ENCODE data around the gene MICAL3. TPM values are rescaled to one million over a fixed set of nuclear protein-coding genes. Genes with fewer than 3 reads are reported as not detected.

Gene MICAL3
- polyA plus RNA-seq, 4 donors: 3.2 to 31.4 (median 10.0) TPM

- no peak for FAIRE-seq
- Histone ChIP-seq H3K4me1 (ENCODE audit: control insufficient read depth in 3 of 3, insufficient read depth in 2 of 3, low read depth in 1 of 3, low read length in 2 of 3) (peaks cover 0 to 16% (median 4%) of the 10 kb centered on the region in 3 donors), H3K27ac (ENCODE audit: low read depth in 1 of 3, low read length in 2 of 3) (no peak overlapping the region), H3K4me3 (ENCODE audit: low read depth in 1 of 3, low read length in 3 of 3) (no peak overlapping the region), H3K9me3 (ENCODE audit: control insufficient read depth in 2 of 2, insufficient read depth in 1 of 2, low read depth in 1 of 2, low read length in 1 of 2) (no peaks in the 10 kb centered on the region), H3K36me3 (ENCODE audit: control insufficient read depth in 3 of 3, insufficient read depth in 2 of 3, low read depth in 1 of 3, low read length in 3 of 3) (peaks cover 0 to 47% (median 0%) of the 10 kb centered on the region in 3 donors), H3K27me3 (ENCODE audit: control insufficient read depth in 3 of 3, insufficient read depth in 3 of 3, low read length in 3 of 3) (no peaks in the 10 kb centered on the region)
- WGBS, 3 donors: 75 to 85% (median 77%) methylated on average over 6 of the region's 6 CpGs
- DNase-seq: no peak
These were observed 171.3 kb downstream of the MICAL3 start for GRCh38 chr22:17853073-17853472.

GRCh38 chr22:17851759-17852158, 172.6 kb downstream of the MICAL3 start:
- WGBS, 3 donors: 90 to 94% (median 90%) methylated on average over 14 of the region's 14 CpGs
- H3K27me3 ChIP-seq (ENCODE audit: control insufficient read depth in 3 of 3, insufficient read depth in 3 of 3, low read length in 3 of 3): no peaks in the 10 kb centered on the region
- FAIRE-seq (no peak), DNase-seq (no peak)
- no peak overlapping the region for H3K27ac ChIP-seq (ENCODE audit: low read depth in 1 of 3, low read length in 2 of 3)
- H3K9me3 ChIP-seq (ENCODE audit: control insufficient read depth in 2 of 2, insufficient read depth in 1 of 2, low read depth in 1 of 2, low read length in 1 of 2): no peaks in the 10 kb centered on the region
- H3K4me3 ChIP-seq (ENCODE audit: low read depth in 1 of 3, low read length in 3 of 3): no peak overlapping the region
- peaks cover 0 to 55% (median 0%) of the 10 kb centered on the region in 3 donors for H3K36me3 ChIP-seq (ENCODE audit: control insufficient read depth in 3 of 3, insufficient read depth in 2 of 3, low read depth in 1 of 3, low read length in 3 of 3)
- H3K4me1 ChIP-seq (ENCODE audit: control insufficient read depth in 3 of 3, insufficient read depth in 2 of 3, low read depth in 1 of 3, low read length in 2 of 3): peaks cover 0 to 11% (median 2%) of the 10 kb centered on the region in 3 donors

DNA sequence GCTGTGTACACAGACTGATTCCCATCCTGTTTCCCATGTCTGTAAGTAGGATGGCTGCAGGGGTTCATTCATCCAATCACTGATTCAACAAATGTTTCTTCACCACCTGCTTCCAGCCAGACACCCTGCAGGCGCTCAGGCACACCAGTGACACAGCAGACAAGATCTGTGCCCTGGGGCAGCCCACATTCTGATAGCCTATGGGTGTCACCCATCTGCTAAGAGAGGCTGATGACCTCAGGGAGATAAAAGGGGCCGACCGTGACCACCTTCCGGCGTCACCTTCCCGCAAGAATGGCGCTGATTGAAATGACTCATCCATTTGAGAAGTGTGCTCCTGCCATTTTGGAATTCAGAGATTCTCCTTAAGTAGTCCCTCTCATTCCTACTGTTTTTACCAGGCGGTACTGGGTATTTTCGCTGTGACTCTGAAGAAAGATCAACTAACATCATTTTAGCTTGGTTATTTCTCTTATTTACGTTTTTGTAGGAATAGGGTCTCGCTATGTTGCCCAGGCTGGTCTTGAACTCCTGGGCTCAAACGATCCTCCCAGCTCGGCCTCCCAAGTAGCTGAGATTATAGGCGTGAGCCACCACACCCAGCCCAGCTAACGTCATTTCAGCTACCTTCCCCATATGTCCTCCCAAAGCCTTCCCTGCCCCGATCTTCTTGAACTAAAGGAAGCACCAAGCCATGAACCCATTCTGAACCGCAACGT, 176.8 kb downstream of the MICAL3 start:
- WGBS, 3 donors: 91 to 95% (median 95%) methylated on average over 18 of the region's 18 CpGs
- H3K4me3 ChIP-seq (ENCODE audit: low read depth in 1 of 3, low read length in 3 of 3): no peak overlapping the region
- no peaks in the 10 kb centered on the region for H3K27me3 ChIP-seq (ENCODE audit: control insufficient read depth in 3 of 3, insufficient read depth in 3 of 3, low read length in 3 of 3)
- no peak for DNase-seq
- H3K9me3 ChIP-seq (ENCODE audit: control insufficient read depth in 2 of 2, insufficient read depth in 1 of 2, low read depth in 1 of 2, low read length in 1 of 2): no peaks in the 10 kb centered on the region
- H3K4me1 ChIP-seq (ENCODE audit: control insufficient read depth in 3 of 3, insufficient read depth in 2 of 3, low read depth in 1 of 3, low read length in 2 of 3): peaks cover 0 to 10% (median 0%) of the 10 kb centered on the region in 3 donors
- peak overlapping the region in 1 of 3 donors; percentile 56 for H3K27ac ChIP-seq (ENCODE audit: low read depth in 1 of 3, low read length in 2 of 3)
- peaks cover 0 to 50% (median 0%) of the 10 kb centered on the region in 3 donors for H3K36me3 ChIP-seq (ENCODE audit: control insufficient read depth in 3 of 3, insufficient read depth in 2 of 3, low read depth in 1 of 3, low read length in 3 of 3)
- no peak for FAIRE-seq

- FAIRE-seq (no peak), DNase-seq (peak in 1 of 2 donors; percentile 28)
- peaks cover 0 to 19% (median 4%) of the 10 kb centered on the region in 3 donors for H3K4me1 ChIP-seq (ENCODE audit: control insufficient read depth in 3 of 3, insufficient read depth in 2 of 3, low read depth in 1 of 3, low read length in 2 of 3)
- no peaks in the 10 kb centered on the region for H3K9me3 ChIP-seq (ENCODE audit: control insufficient read depth in 2 of 2, insufficient read depth in 1 of 2, low read depth in 1 of 2, low read length in 1 of 2)
- peak overlapping the region in 2 of 3 donors; percentile 26 to 56 for H3K27ac ChIP-seq (ENCODE audit: low read depth in 1 of 3, low read length in 2 of 3)
- WGBS, 3 donors: 68 to 74% (median 71%) methylated on average over 13 of the region's 13 CpGs
- no peaks in the 10 kb centered on the region for H3K27me3 ChIP-seq (ENCODE audit: control insufficient read depth in 3 of 3, insufficient read depth in 3 of 3, low read length in 3 of 3)
- peaks cover 0 to 55% (median 0%) of the 10 kb centered on the region in 3 donors for H3K36me3 ChIP-seq (ENCODE audit: control insufficient read depth in 3 of 3, insufficient read depth in 2 of 3, low read depth in 1 of 3, low read length in 3 of 3)
- no peak overlapping the region for H3K4me3 ChIP-seq (ENCODE audit: low read depth in 1 of 3, low read length in 3 of 3)
These were observed 177.9 kb downstream of the MICAL3 start for GRCh38 chr22:17846326-17846992.

DNA sequence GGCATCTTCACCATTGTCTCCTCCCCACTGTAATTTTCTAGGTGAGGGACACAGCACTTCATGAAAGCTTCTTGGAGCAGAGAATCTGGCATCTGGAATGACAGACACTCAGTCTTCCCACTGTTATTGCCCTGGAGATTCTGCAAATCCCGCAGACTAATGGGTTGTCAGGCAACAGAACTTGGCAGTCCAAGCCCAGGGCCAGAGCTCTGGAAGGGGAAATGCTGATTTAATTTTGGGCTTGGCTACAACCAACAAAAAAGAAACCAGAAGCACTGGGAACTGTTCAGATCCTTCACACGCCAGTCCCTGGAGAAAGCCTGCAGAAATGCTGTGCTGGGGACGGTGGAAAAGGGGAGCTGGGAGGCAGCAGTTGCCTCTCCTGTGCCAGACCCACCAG, 178.6 kb downstream of the MICAL3 start:
- FAIRE-seq: no peak
- peaks cover 0 to 61% (median 0%) of the 10 kb centered on the region in 3 donors for H3K36me3 ChIP-seq (ENCODE audit: control insufficient read depth in 3 of 3, insufficient read depth in 2 of 3, low read depth in 1 of 3, low read length in 3 of 3)
- peak overlapping the region in 2 of 3 donors; percentile 26 to 56 for H3K27ac ChIP-seq (ENCODE audit: low read depth in 1 of 3, low read length in 2 of 3)
- H3K4me1 ChIP-seq (ENCODE audit: control insufficient read depth in 3 of 3, insufficient read depth in 2 of 3, low read depth in 1 of 3, low read length in 2 of 3): peaks cover 0 to 21% (median 4%) of the 10 kb centered on the region in 3 donors
- H3K9me3 ChIP-seq (ENCODE audit: control insufficient read depth in 2 of 2, insufficient read depth in 1 of 2, low read depth in 1 of 2, low read length in 1 of 2): no peaks in the 10 kb centered on the region
- H3K4me3 ChIP-seq (ENCODE audit: low read depth in 1 of 3, low read length in 3 of 3): no peak overlapping the region
- no peaks in the 10 kb centered on the region for H3K27me3 ChIP-seq (ENCODE audit: control insufficient read depth in 3 of 3, insufficient read depth in 3 of 3, low read length in 3 of 3)
- DNase-seq: no peak
- 69 to 83% (median 79%) methylated on average over 3 of the region's 3 CpGs for WGBS, 3 donors

- Histone ChIP-seq H3K4me3 (ENCODE audit: low read depth in 1 of 3, low read length in 3 of 3) (no peak overlapping the region), H3K27ac (ENCODE audit: low read depth in 1 of 3, low read length in 2 of 3) (peak overlapping the region in 2 of 3 donors; percentile 5 to 18), H3K4me1 (ENCODE audit: control insufficient read depth in 3 of 3, insufficient read depth in 2 of 3, low read depth in 1 of 3, low read length in 2 of 3) (peaks cover 0 to 21% (median 4%) of the 10 kb centered on the region in 3 donors), H3K27me3 (ENCODE audit: control insufficient read depth in 3 of 3, insufficient read depth in 3 of 3, low read length in 3 of 3) (no peaks in the 10 kb centered on the region), H3K9me3 (ENCODE audit: control insufficient read depth in 2 of 2, insufficient read depth in 1 of 2, low read depth in 1 of 2, low read length in 1 of 2) (no peaks in the 10 kb centered on the region), H3K36me3 (ENCODE audit: control insufficient read depth in 3 of 3, insufficient read depth in 2 of 3, low read depth in 1 of 3, low read length in 3 of 3) (peaks cover 0 to 66% (median 2%) of the 10 kb centered on the region in 3 donors)
- DNase-seq: no peak
- no peak for FAIRE-seq
- 81 to 88% (median 87%) methylated on average over 8 of the region's 8 CpGs for WGBS, 3 donors
These were observed 179.0 kb downstream of the MICAL3 start for GRCh38 chr22:17845327-17845726.

DNA sequence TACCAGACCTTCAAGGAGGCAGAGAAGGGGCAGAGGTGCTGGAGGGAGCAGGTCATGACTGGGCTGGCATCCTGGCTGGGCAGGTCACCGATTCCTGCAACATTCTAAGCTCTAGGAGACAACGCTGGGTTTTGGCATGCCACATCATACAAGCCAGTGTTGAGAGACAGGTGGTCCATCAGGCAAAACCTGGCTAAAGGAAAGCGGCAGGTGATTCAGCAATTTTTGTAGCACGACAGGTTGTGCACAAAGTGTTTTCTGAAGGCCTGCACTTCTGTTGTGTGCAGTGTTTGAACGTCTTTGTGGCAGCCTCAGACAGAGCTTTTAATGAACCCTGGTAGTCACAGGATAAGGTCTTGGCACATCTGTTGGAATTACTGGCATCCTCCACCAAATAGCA, 180.2 kb downstream of the MICAL3 start:
- FAIRE-seq (no peak), DNase-seq (no peak)
- Histone ChIP-seq H3K4me3 (ENCODE audit: low read depth in 1 of 3, low read length in 3 of 3) (no peak overlapping the region), H3K27ac (ENCODE audit: low read depth in 1 of 3, low read length in 2 of 3) (no peak overlapping the region), H3K36me3 (ENCODE audit: control insufficient read depth in 3 of 3, insufficient read depth in 2 of 3, low read depth in 1 of 3, low read length in 3 of 3) (peaks cover 0 to 69% (median 2%) of the 10 kb centered on the region in 3 donors), H3K4me1 (ENCODE audit: control insufficient read depth in 3 of 3, insufficient read depth in 2 of 3, low read depth in 1 of 3, low read length in 2 of 3) (peaks cover 0 to 21% (median 4%) of the 10 kb centered on the region in 3 donors), H3K27me3 (ENCODE audit: control insufficient read depth in 3 of 3, insufficient read depth in 3 of 3, low read length in 3 of 3) (no peaks in the 10 kb centered on the region), H3K9me3 (ENCODE audit: control insufficient read depth in 2 of 2, insufficient read depth in 1 of 2, low read depth in 1 of 2, low read length in 1 of 2) (no peaks in the 10 kb centered on the region)
- WGBS, 3 donors: 86 to 93% (median 89%) methylated on average over 5 of the region's 5 CpGs

- H3K27ac ChIP-seq (ENCODE audit: low read depth in 1 of 3, low read length in 2 of 3): peak overlapping the region in 2 of 3 donors; percentile 3 to 38
- DNase-seq: peak; percentile 82 to 83
- H3K36me3 ChIP-seq (ENCODE audit: control insufficient read depth in 3 of 3, insufficient read depth in 2 of 3, low read depth in 1 of 3, low read length in 3 of 3): peaks cover 0 to 74% (median 2%) of the 10 kb centered on the region in 3 donors
- peak overlapping the region in 1 of 3 donors; percentile 35 for H3K4me3 ChIP-seq (ENCODE audit: low read depth in 1 of 3, low read length in 3 of 3)
- H3K27me3 ChIP-seq (ENCODE audit: control insufficient read depth in 3 of 3, insufficient read depth in 3 of 3, low read length in 3 of 3): no peaks in the 10 kb centered on the region
- no peak for FAIRE-seq
- H3K9me3 ChIP-seq (ENCODE audit: control insufficient read depth in 2 of 2, insufficient read depth in 1 of 2, low read depth in 1 of 2, low read length in 1 of 2): no peaks in the 10 kb centered on the region
- 19 to 52% (median 33%) methylated on average over 20 of the region's 20 CpGs for WGBS, 3 donors
- H3K4me1 ChIP-seq (ENCODE audit: control insufficient read depth in 3 of 3, insufficient read depth in 2 of 3, low read depth in 1 of 3, low read length in 2 of 3): peaks cover 0 to 21% (median 4%) of the 10 kb centered on the region in 3 donors
These were observed 182.0 kb downstream of the MICAL3 start for GRCh38 chr22:17842386-17842785.
